ENCODE data around the gene ZBTB44. TPM values are rescaled to one million over a fixed set of nuclear protein-coding genes. Genes with fewer than 3 reads are reported as not detected.

ZBTB44 gene
- total RNA-seq, 4 donors from 2014 or later: 23.1 to 76.7 (median 33.0) TPM

GRCh38 chr11:130201026-130201425, 113.7 kb downstream of the ZBTB44 start:
- Histone ChIP-seq H3K27me3 (no peaks in the 10 kb centered on the region), H3K9me3 (no peaks in the 10 kb centered on the region), H3K27ac (no peak overlapping the region), H3K4me1 (no peaks in the 10 kb centered on the region), H3K36me3 (peaks cover 7 to 100% (median 22%) of the 10 kb centered on the region in 3 donors), H3K4me3 (no peak overlapping the region)
- WGBS, 2 donors: 100% methylated on average over 2 of the region's 7 CpGs; no CpG with 5 or more reads in 1 of the 2 donors
- intact Hi-C loops (cut with DNase I): no loop called here
- TF ChIP-seq, protein P1, sequence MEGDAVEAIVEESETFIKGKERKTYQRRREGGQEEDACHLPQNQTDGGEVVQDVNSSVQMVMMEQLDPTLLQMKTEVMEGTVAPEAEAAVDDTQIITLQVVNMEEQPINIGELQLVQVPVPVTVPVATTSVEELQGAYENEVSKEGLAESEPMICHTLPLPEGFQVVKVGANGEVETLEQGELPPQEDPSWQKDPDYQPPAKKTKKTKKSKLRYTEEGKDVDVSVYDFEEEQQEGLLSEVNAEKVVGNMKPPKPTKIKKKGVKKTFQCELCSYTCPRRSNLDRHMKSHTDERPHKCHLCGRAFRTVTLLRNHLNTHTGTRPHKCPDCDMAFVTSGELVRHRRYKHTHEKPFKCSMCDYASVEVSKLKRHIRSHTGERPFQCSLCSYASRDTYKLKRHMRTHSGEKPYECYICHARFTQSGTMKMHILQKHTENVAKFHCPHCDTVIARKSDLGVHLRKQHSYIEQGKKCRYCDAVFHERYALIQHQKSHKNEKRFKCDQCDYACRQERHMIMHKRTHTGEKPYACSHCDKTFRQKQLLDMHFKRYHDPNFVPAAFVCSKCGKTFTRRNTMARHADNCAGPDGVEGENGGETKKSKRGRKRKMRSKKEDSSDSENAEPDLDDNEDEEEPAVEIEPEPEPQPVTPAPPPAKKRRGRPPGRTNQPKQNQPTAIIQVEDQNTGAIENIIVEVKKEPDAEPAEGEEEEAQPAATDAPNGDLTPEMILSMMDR (IDR thresholded peaks at IDR 0.05): no peak
- no peak for TF ChIP-seq POLR2A (IDR thresholded peaks at IDR 0.05)
- DNase-seq: no peak

DNA sequence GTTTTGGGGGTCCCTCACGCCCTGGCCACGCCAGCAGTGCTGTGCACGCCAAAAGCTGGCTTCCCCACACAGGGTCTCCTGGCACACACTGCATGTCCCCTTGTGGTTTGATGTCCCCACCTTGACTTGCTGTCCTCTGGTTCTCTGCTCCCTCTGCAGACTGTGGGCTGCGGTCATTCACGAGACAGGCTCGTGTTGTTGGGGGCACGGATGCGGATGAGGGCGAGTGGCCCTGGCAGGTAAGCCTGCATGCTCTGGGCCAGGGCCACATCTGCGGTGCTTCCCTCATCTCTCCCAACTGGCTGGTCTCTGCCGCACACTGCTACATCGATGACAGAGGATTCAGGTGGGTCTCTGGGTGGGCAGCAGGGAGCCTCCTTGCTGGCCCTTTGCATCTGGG, 114.9 kb downstream of the ZBTB44 start:
- H3K27ac ChIP-seq: no peak overlapping the region
- TF ChIP-seq, protein P1 (IDR thresholded peaks at IDR 0.05): no peak
- TF ChIP-seq POLR2A (IDR thresholded peaks at IDR 0.05): no peak
- no peaks in the 10 kb centered on the region for H3K9me3 ChIP-seq
- intact Hi-C loops (cut with DNase I): no loop called here
- no peaks in the 10 kb centered on the region for H3K27me3 ChIP-seq
- no peaks in the 10 kb centered on the region for H3K4me1 ChIP-seq
- no peak for DNase-seq
- peaks cover 7 to 100% (median 22%) of the 10 kb centered on the region in 3 donors for H3K36me3 ChIP-seq
- H3K4me3 ChIP-seq: no peak overlapping the region
- WGBS, 2 donors: 89% methylated on average over 7 to 8 of the region's 12 CpGs

GRCh38 chr11:130198964-130199363, 115.8 kb downstream of the ZBTB44 start:
- no peak for TF ChIP-seq POLR2A (IDR thresholded peaks at IDR 0.05)
- TF ChIP-seq, protein P1 (IDR thresholded peaks at IDR 0.05): no peak
- DNase-seq: no peak
- H3K9me3 ChIP-seq: no peaks in the 10 kb centered on the region
- H3K27ac ChIP-seq: no peak overlapping the region
- no peaks in the 10 kb centered on the region for H3K4me1 ChIP-seq
- 95% methylated on average over 7 of the region's 15 CpGs; no CpG with 5 or more reads in 1 of the 2 donors for WGBS, 2 donors
- peaks cover 12 to 100% (median 22%) of the 10 kb centered on the region in 3 donors for H3K36me3 ChIP-seq
- H3K27me3 ChIP-seq: no peaks in the 10 kb centered on the region
- intact Hi-C loops (cut with DNase I): no loop called here
- H3K4me3 ChIP-seq: no peak overlapping the region

- no peak for TF ChIP-seq POLR2A (IDR thresholded peaks at IDR 0.05)
- TF ChIP-seq, protein P1 (IDR thresholded peaks at IDR 0.05): no peak
- no peak overlapping the region for H3K4me3 ChIP-seq
- H3K4me1 ChIP-seq: no peaks in the 10 kb centered on the region
- 82% methylated on average over 8 of the region's 22 CpGs; no CpG with 5 or more reads in 1 of the 2 donors for WGBS, 2 donors
- H3K27me3 ChIP-seq: no peaks in the 10 kb centered on the region
- intact Hi-C loops (cut with DNase I): no loop called here
- no peak for DNase-seq
- H3K36me3 ChIP-seq: peaks cover 14 to 100% (median 22%) of the 10 kb centered on the region in 3 donors
- no peaks in the 10 kb centered on the region for H3K9me3 ChIP-seq
- no peak overlapping the region for H3K27ac ChIP-seq
These were observed 116.4 kb downstream of the ZBTB44 start for GRCh38 chr11:130198292-130198691.

DNA sequence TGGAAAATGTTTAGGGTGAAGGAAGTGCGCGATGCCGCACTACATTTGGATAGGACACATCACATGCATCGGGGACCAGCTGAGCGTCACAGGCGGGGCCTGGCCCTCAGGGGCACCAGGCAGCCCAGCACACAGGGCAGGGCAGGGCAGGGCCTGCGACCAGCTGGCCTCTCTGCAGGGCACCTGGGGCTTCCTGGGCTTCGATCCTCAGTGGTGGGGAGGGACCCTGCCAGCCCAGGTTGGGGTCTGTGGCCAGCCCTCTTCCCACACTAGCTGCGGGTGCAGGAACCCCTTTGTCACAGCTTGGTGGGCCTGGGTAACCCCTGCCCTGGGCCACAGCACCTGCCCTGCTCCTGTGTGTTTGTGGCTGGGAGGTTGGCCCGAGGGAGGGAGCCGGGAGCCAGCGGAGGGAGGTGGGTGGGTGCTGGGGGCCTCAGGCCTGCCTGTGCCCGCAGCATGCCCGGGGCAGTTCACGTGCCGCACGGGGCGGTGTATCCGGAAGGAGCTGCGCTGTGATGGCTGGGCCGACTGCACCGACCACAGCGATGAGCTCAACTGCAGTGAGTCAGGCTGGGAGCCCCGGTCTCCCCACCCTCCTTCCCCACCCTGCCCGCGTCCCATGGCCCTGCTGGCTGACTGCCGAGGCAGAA, 117.2 kb downstream of the ZBTB44 start:
- Histone ChIP-seq H3K9me3 (no peaks in the 10 kb centered on the region), H3K27ac (no peak overlapping the region), H3K27me3 (no peaks in the 10 kb centered on the region), H3K4me1 (no peaks in the 10 kb centered on the region), H3K36me3 (peaks cover 14 to 100% (median 22%) of the 10 kb centered on the region in 3 donors), H3K4me3 (no peak overlapping the region)
- TF ChIP-seq, protein P1 (IDR thresholded peaks at IDR 0.05): no peak
- TF ChIP-seq POLR2A (IDR thresholded peaks at IDR 0.05): no peak
- 84 to 96% methylated on average over 9 to 17 of the region's 27 CpGs for WGBS, 2 donors
- no peak for DNase-seq
- intact Hi-C loops (cut with DNase I): no loop called here

All from esophagus squamous epithelium (tissue), 5 donors.